Activated CD8-positive, alpha-beta T cell treated with anti-CD3 and anti-CD28 coated beads, Interleukin-2, amount 10 ng/mL, durations not matched to agents 7 days and 5 days (primary cell): ENCODE results near the gene AHDC1. TPM values are rescaled to one million over a fixed set of nuclear protein-coding genes. Genes with fewer than 3 reads are reported as not detected.
"Not testable (repeated sequence)": the region's sequence is repeated elsewhere in the genome, so short reads cannot be mapped to it uniquely, and the experiment has no call there.

Experiments used
- ATAC-seq: fragments of 150-1000 bp; cut with Tn5 transposase; one replicate; pipeline ENCODE4 v1.10.0; 2021; ENCODE audit warnings: moderate library complexity
- CTCF ChIA-PET: fragments of 350-600 bp; sonication (Branson Sonifier 250); formaldehyde crosslinking; loops from one replicate; lab custom pipeline; 2021; ENCODE audit warnings: antibody characterized with exemption; lab: Charles Lee
- POLR2A ChIA-PET: fragments of 350-600 bp; sonication (Branson Sonifier 250); formaldehyde crosslinking; loops from one replicate; lab custom pipeline; 2021; ENCODE audit warnings: antibody characterized with exemption; lab: Charles Lee
- DNase-seq: peaks from one replicate; pipeline ENCODE4 v3.0.0-alpha.2; 2020
- H3K27ac Mint-ChIP-seq: one replicate; pipeline ENCODE4 v1.8.0; 2021; ENCODE audit warnings: mild to moderate bottlenecking, mixed read lengths
- H3K27me3 Mint-ChIP-seq: one replicate; pipeline ENCODE4 v1.8.0; 2021; ENCODE audit warnings: low read depth, mixed read lengths
- H3K36me3 Mint-ChIP-seq: one replicate; pipeline ENCODE4 v1.8.0; 2021; ENCODE audit warnings: low read depth, mixed read lengths
- H3K4me1 Mint-ChIP-seq: one replicate; pipeline ENCODE4 v1.8.0; 2021; ENCODE audit warnings: low read depth, mixed read lengths
- H3K4me3 Mint-ChIP-seq: one replicate; pipeline ENCODE4 v1.8.0; 2021; ENCODE audit warnings: mild to moderate bottlenecking, mixed read lengths
- H3K9me3 Mint-ChIP-seq: one replicate; pipeline ENCODE4 v1.8.0; 2022; ENCODE audit warnings: mixed read lengths; ENCODE audit not compliant: insufficient read depth
- total RNA-seq, 2 experiments: library from RNA; stranded (reverse); gene quantifications; one replicate each; pipeline ENCODE4 v1.2.3, GENCODE V29; 2021

The AHDC1 gene
- total RNA-seq, 2 experiments from 2014 or later: 20.9 to 22.7 TPM

- peaks cover 6% of the 10 kb centered on the region for H3K36me3 Mint-ChIP-seq
- H3K27ac Mint-ChIP-seq: no peak overlapping the region
- H3K4me3 Mint-ChIP-seq: no peak overlapping the region
- peaks cover 20% of the 10 kb centered on the region for H3K4me1 Mint-ChIP-seq
- H3K27me3 Mint-ChIP-seq: no peaks in the 10 kb centered on the region
- ChIA-PET CTCF (interaction anchor here (0.7 to 4.4 kb wide), 3 partner anchors 11 to 133 kb away, joined by 3 to 23 read pairs (median 4); no protein-coding TSS in a partner anchor), POLR2A (no interaction called here)
- no peak for DNase-seq
- no peak for ATAC-seq
- no peaks in the 10 kb centered on the region for H3K9me3 Mint-ChIP-seq
Measured at GRCh38 chr1:27545271-27545670, 58.7 kb downstream of the AHDC1 start.

GRCh38 chr1:27544834-27545233 is 59.1 kb downstream of the AHDC1 start:
- Mint-ChIP-seq H3K36me3 (peaks cover 8% of the 10 kb centered on the region), H3K27ac (no peak overlapping the region), H3K4me3 (no peak overlapping the region), H3K9me3 (no peaks in the 10 kb centered on the region), H3K27me3 (no peaks in the 10 kb centered on the region), H3K4me1 (peaks cover 21% of the 10 kb centered on the region)
- ChIA-PET POLR2A (no interaction called here), CTCF (interaction anchor here (1.3 to 4.4 kb wide), 3 partner anchors 10 to 61 kb away, joined by 4 to 23 read pairs (median 4); no protein-coding TSS in a partner anchor)
- ATAC-seq (no peak), DNase-seq (no peak)

- no peak for DNase-seq
- ChIA-PET CTCF (interaction anchor here (1.8 to 4.4 kb wide), 2 partner anchors 11 to 13 kb away, joined by 4 to 23 read pairs; no protein-coding TSS in a partner anchor), POLR2A (no interaction called here)
- ATAC-seq: no peak
- Mint-ChIP-seq H3K9me3 (no peaks in the 10 kb centered on the region), H3K36me3 (peaks cover 8% of the 10 kb centered on the region), H3K4me3 (no peak overlapping the region), H3K4me1 (peaks cover 21% of the 10 kb centered on the region), H3K27me3 (no peaks in the 10 kb centered on the region), H3K27ac (peak overlapping the region; percentile 8)
Measured at GRCh38 chr1:27543284-27543683, 60.7 kb downstream of the AHDC1 start.

DNA sequence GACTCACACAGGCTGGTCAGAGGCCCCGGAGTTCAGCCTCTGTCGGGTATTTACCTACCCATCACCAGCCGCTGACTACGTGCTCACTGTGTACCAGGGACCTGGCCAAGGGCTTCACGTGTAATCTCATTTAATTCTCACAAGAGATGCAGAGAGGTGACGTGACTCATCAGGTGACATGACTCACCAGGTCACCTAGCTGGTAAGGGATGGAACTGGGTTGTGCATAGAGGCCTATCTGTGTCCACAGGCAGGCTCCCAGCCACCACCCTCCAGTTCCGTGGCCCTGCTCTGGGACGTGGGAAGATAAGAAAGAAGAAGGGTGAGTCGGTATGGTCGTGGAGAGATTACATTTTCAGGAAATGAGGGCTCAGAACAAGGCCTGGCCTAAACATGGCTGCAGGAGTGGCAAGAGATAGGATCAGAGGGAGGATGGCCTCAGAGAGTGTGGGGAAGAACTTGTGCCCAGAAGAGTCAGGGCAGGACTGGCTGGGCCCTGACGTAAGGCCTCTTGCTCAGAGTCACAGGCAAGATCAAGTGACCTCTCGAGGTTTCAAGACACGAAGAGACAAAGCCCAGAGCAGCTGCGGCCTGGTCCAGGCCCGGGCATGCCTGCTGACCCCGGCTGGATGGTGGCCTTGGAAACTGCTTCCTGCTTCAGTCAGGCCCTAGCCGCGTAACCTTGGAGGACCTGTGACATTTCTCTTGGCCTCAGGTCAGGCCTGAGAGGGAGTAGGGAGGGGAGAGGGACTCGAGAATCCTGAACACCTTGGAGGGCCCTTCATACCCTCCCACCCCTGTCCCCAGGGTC is 61.3 kb downstream of the AHDC1 start:
- Mint-ChIP-seq H3K9me3 (no peaks in the 10 kb centered on the region), H3K4me1 (peaks cover 21% of the 10 kb centered on the region), H3K27me3 (no peaks in the 10 kb centered on the region), H3K4me3 (no peak overlapping the region), H3K36me3 (peaks cover 8% of the 10 kb centered on the region), H3K27ac (peak overlapping the region; percentile 56)
- DNase-seq (no peak), ATAC-seq (no peak)
- POLR2A ChIA-PET: no interaction called here
- CTCF ChIA-PET: interaction anchor here (1.8 to 4.4 kb wide), 2 partner anchors 12 to 14 kb away, joined by 4 to 23 read pairs; no protein-coding TSS in a partner anchor

- H3K4me1 Mint-ChIP-seq: peaks cover 20% of the 10 kb centered on the region
- DNase-seq (no peak), ATAC-seq (no peak)
- no peak overlapping the region for H3K4me3 Mint-ChIP-seq
- H3K9me3 Mint-ChIP-seq: no peaks in the 10 kb centered on the region
- CTCF ChIA-PET: interaction anchor here (1.8 kb wide), 1 partner anchor 17 kb away, joined by 8 read pairs; no protein-coding TSS in a partner anchor
- H3K36me3 Mint-ChIP-seq: peaks cover 5% of the 10 kb centered on the region
- H3K27me3 Mint-ChIP-seq: no peaks in the 10 kb centered on the region
- POLR2A ChIA-PET: no interaction called here
- peak overlapping the region; percentile 23 for H3K27ac Mint-ChIP-seq
Measured at GRCh38 chr1:27539901-27540861, 63.8 kb downstream of the AHDC1 start.

- POLR2A ChIA-PET: no interaction called here
- CTCF ChIA-PET: interaction anchor here (0.7 to 1.9 kb wide), 2 partner anchors 13 to 18 kb away, joined by 3 to 11 read pairs; no protein-coding TSS in a partner anchor
- DNase-seq: no peak
- Mint-ChIP-seq H3K9me3 (no peaks in the 10 kb centered on the region), H3K27ac (no peak overlapping the region), H3K4me3 (no peak overlapping the region), H3K4me1 (peaks cover 14% of the 10 kb centered on the region), H3K27me3 (no peaks in the 10 kb centered on the region), H3K36me3 (peaks cover 6% of the 10 kb centered on the region)
- no peak for ATAC-seq
Measured at GRCh38 chr1:27538793-27539192, 65.2 kb downstream of the AHDC1 start.

DNA sequence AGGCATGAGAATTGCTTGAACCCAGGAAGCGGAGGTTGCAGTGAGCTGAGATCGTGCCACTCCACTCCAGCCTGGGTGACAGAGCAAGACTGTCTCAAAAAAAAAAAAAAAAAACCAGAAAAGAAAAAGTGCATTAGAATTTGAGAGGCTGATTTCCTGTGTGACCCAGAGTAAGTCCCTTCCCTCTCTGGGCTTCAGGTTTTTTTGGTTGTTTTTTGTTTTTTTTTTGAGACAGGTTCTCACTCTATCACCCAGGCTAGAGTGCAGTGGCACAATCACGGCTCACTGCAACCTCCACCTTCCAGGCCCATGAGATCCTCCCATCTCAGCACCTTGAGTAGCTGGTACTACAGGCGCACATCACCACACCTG is 65.7 kb downstream of the AHDC1 start:
- H3K27ac Mint-ChIP-seq, POLR2A ChIA-PET, DNase-seq, H3K4me3 Mint-ChIP-seq, H3K9me3 Mint-ChIP-seq, H3K36me3 Mint-ChIP-seq, H3K27me3 Mint-ChIP-seq, ATAC-seq: not testable (repeated sequence)
- peaks cover 14% of the 10 kb centered on the region for H3K4me1 Mint-ChIP-seq
- CTCF ChIA-PET: interaction anchor here (0.7 to 1.9 kb wide), 2 partner anchors 13 to 18 kb away, joined by 3 to 11 read pairs; no protein-coding TSS in a partner anchor

GRCh38 chr1:27536767-27537166 is 67.2 kb downstream of the AHDC1 start:
- ChIA-PET CTCF (interaction anchor here (1.3 to 2.0 kb wide), 2 partner anchors 14 to 20 kb away, joined by 5 to 6 read pairs; no protein-coding TSS in a partner anchor), POLR2A (no interaction called here)
- H3K9me3 Mint-ChIP-seq: no peaks in the 10 kb centered on the region
- H3K36me3 Mint-ChIP-seq: peaks cover 15% of the 10 kb centered on the region
- H3K4me1 Mint-ChIP-seq: peaks cover 24% of the 10 kb centered on the region
- no peak overlapping the region for H3K4me3 Mint-ChIP-seq
- no peak overlapping the region for H3K27ac Mint-ChIP-seq
- H3K27me3 Mint-ChIP-seq: no peaks in the 10 kb centered on the region
- ATAC-seq: no peak
- no peak for DNase-seq

- Mint-ChIP-seq H3K9me3 (no peaks in the 10 kb centered on the region), H3K27ac (no peak overlapping the region), H3K36me3 (peaks cover 15% of the 10 kb centered on the region), H3K4me3 (no peak overlapping the region), H3K4me1 (peaks cover 28% of the 10 kb centered on the region), H3K27me3 (no peaks in the 10 kb centered on the region)
- CTCF ChIA-PET: interaction anchor here (1.0 to 2.0 kb wide), 3 partner anchors 11 to 21 kb away, joined by 3 to 6 read pairs (median 5); no protein-coding TSS in a partner anchor
- no peak for ATAC-seq
- DNase-seq: no peak
- POLR2A ChIA-PET: no interaction called here
Measured at GRCh38 chr1:27536010-27536757, 67.8 kb downstream of the AHDC1 start.

DNA sequence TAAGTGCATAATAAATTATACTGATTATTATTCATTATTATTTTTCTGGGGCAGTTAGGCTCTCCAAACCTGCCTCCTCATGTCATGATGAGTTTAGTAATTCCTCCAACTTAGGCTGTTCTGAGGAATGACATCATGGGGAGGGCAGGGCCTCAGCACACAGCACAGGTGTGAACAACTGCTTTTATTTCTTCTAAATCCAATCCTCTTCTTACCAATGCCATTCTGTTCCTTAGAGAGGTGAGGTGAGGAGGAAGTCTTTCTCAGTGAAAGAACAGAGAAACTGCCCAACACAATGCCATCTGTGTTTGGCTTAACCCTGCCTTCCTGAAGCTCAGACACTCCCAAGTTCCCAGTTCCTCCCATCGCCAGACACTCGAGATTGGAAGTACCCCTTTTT is 68.6 kb downstream of the AHDC1 start:
- ChIA-PET CTCF (interaction anchor here (0.7 to 2.0 kb wide), 5 partner anchors 10 to 65 kb away, joined by 3 to 6 read pairs (median 3); no protein-coding TSS in a partner anchor), POLR2A (no interaction called here)
- Mint-ChIP-seq H3K9me3 (no peaks in the 10 kb centered on the region), H3K4me1 (peaks cover 24% of the 10 kb centered on the region), H3K27me3 (no peaks in the 10 kb centered on the region), H3K27ac (no peak overlapping the region), H3K4me3 (no peak overlapping the region), H3K36me3 (peaks cover 14% of the 10 kb centered on the region)
- no peak for DNase-seq
- no peak for ATAC-seq
